NB4 (cell line): ENCODE results near the gene GPR183.

Source experiments
- POLR2A ChIP-seq: IDR thresholded peaks from 2 replicates; pipeline ENCODE4 v1.6.1; 2011; ENCODE audit warnings: mild to moderate bottlenecking; ENCODE audit not compliant: insufficient read length; ENCODE audit errors: extremely low read depth
- TF ChIP-seq, protein P1 (sequence below): IDR thresholded peaks from one replicate; pipeline ENCODE4 v1.5.1; 2012; ENCODE audit warnings: low read depth, low read length

DNA sequence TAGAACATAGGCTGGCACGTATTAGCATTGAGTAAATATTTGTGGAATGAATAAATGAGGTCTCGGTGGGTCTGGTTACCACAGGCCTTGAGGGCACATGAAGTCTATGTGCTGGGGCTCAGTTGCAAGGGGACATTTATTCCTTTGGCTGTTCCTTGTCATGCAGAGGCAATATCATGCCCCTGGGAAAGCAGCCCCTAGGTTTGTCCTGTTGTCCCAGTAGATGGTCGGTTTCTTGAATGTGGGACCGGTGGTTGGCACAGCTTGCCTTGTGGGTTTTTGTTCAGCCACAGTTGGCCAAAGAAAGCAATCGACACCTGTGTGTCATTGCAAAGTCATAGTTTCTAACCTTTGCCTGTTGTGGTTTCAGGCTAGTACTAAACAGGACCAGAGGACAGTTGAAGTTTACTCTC lies 24.7 kb upstream of the GPR183 start:
- TF ChIP-seq POLR2A, result no peak
- TF ChIP-seq, protein P1, sequence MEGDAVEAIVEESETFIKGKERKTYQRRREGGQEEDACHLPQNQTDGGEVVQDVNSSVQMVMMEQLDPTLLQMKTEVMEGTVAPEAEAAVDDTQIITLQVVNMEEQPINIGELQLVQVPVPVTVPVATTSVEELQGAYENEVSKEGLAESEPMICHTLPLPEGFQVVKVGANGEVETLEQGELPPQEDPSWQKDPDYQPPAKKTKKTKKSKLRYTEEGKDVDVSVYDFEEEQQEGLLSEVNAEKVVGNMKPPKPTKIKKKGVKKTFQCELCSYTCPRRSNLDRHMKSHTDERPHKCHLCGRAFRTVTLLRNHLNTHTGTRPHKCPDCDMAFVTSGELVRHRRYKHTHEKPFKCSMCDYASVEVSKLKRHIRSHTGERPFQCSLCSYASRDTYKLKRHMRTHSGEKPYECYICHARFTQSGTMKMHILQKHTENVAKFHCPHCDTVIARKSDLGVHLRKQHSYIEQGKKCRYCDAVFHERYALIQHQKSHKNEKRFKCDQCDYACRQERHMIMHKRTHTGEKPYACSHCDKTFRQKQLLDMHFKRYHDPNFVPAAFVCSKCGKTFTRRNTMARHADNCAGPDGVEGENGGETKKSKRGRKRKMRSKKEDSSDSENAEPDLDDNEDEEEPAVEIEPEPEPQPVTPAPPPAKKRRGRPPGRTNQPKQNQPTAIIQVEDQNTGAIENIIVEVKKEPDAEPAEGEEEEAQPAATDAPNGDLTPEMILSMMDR, result no peak
